PC-9 (cell line): ENCODE results near the gene LAMA2. TPM values are rescaled to one million over a fixed set of nuclear protein-coding genes. Genes with fewer than 3 reads are reported as not detected.

Source experiments
- BruUV-seq: library from RNA; stranded (reverse); fragments of 400-500 nt; replicated peaks from 2 replicates; lab custom pipeline; 2021; lab: Mats Ljungman, UMichigan
- CTCF ChIA-PET: fragments of 300-600 bp; sonication (Branson Sonifier 250); formaldehyde crosslinking; loops from one replicate; lab custom pipeline; 2022; ENCODE audit warnings: antibody characterized with exemption; lab: Charles Lee
- POLR2A ChIA-PET: fragments of 300-600 bp; sonication (Branson Sonifier 250); formaldehyde crosslinking; loops from one replicate; lab custom pipeline; 2022; ENCODE audit warnings: antibody characterized with exemption; ENCODE audit not compliant: unreplicated experiment; lab: Charles Lee
- DNase-seq, 2 experiments: peaks; one replicate each; pipeline versions ENCODE4 v3.0.0 to v3.0.0-alpha.2; 2015 to 2022; ENCODE audit warnings: mixed read lengths in 1 of 2
- H2AFZ ChIP-seq: fragments of 200-600 bp; sonication (generic); 2 replicates; pipeline ENCODE4 v1.8.1; 2017; ENCODE audit warnings: antibody characterized with exemption
- H3F3A ChIP-seq: fragments of 200-600 bp; sonication (generic); 2 replicates; pipeline ENCODE4 v1.8.1; 2017; ENCODE audit warnings: antibody characterized with exemption, mild to moderate bottlenecking, low read depth; ENCODE audit not compliant: insufficient read depth
- H3K27ac ChIP-seq: fragments of 200-600 bp; sonication (generic); 2 replicates; pipeline ENCODE4 v1.6.1; 2016; ENCODE audit warnings: mixed run types
- H3K27me3 ChIP-seq: fragments of 200-600 bp; sonication (generic); 2 replicates; pipeline ENCODE4 v1.6.1; 2016; ENCODE audit warnings: low read depth, mixed run types; ENCODE audit not compliant: insufficient read depth
- H3K36me3 ChIP-seq: fragments of 200-600 bp; sonication (generic); 2 replicates; pipeline ENCODE4 v1.6.1; 2016; ENCODE audit warnings: low read depth, mixed run types
- H3K4me1 ChIP-seq: fragments of 200-600 bp; sonication (generic); replicated peaks from 2 replicates; pipeline ENCODE4 v1.6.1; 2016; ENCODE audit warnings: mixed run types; ENCODE audit not compliant: insufficient read depth
- H3K4me2 ChIP-seq: fragments of 200-600 bp; sonication (generic); 2 replicates; pipeline ENCODE4 v1.6.1; 2017; ENCODE audit warnings: mixed run types
- H3K4me3 ChIP-seq: fragments of 200-600 bp; sonication (generic); 2 replicates; pipeline ENCODE4 v1.6.1; 2016; ENCODE audit warnings: mixed run types
- H3K79me2 ChIP-seq: fragments of 200-600 bp; sonication (generic); 2 replicates; pipeline ENCODE4 v1.6.1; 2017; ENCODE audit warnings: low read depth, mixed run types
- H3K9me2 ChIP-seq: fragments of 200-600 bp; sonication (generic); 2 replicates; pipeline ENCODE4 v1.8.1; 2017; ENCODE audit warnings: mild to moderate bottlenecking; ENCODE audit not compliant: insufficient read depth
- H3K9me3 ChIP-seq: fragments of 200-600 bp; sonication (generic); 2 replicates; pipeline ENCODE4 v1.8.1; 2016; ENCODE audit warnings: low read depth; ENCODE audit not compliant: insufficient read depth
- H4K20me1 ChIP-seq: fragments of 200-600 bp; sonication (generic); 2 replicates; pipeline ENCODE4 v1.8.1; 2017; ENCODE audit not compliant: insufficient read depth
- EZH2 ChIP-seq: fragments of 200-600 bp; sonication (generic); IDR thresholded peaks from 2 replicates; pipeline ENCODE4 v1.8.0; 2017; ENCODE audit warnings: antibody characterized with exemption, low read depth
- intact Hi-C: fragments of 100-400 bp; cut with micrococcal nuclease; formaldehyde crosslinking; loops from one replicate; pipeline ENCODE4 v1.10.0; 2022; ENCODE audit not compliant: unreplicated experiment
- total RNA-seq: library from RNA; stranded (reverse); gene quantifications from 2 replicates; pipeline ENCODE4 v1.2.3, GENCODE V29; 2021
- TF ChIP-seq, protein P1 (sequence below): fragments of 200-600 bp; sonication (generic); conservative IDR thresholded peaks from 2 replicates; pipeline ENCODE4 v1.6.1; 2017; ENCODE audit warnings: mixed run types, antibody characterized with exemption, mild to moderate bottlenecking, moderate library complexity

Gene LAMA2
- total RNA-seq, 1 experiment from 2014 or later, result 2.8 TPM

GRCh38 chr6:128954308-128955043, 71.5 kb downstream of the LAMA2 start:
- ChIA-PET POLR2A (no interaction called here), CTCF (no interaction called here)
- BruUV-seq, result no TSS peak
- Histone ChIP-seq H3K4me1 (no peaks in the 10 kb centered on the region), H3F3A (no peaks in the 10 kb centered on the region), H3K27ac (no peak overlapping the region), H3K79me2 (no peaks in the 10 kb centered on the region), H3K36me3 (no peaks in the 10 kb centered on the region), H4K20me1 (no peaks in the 10 kb centered on the region), H2AFZ (0 out of 2 replicates have a peak overlapping the region, but pooled peaks have one; percentile 32), H3K9me2 (no peaks in the 10 kb centered on the region), H3K27me3 (no peaks in the 10 kb centered on the region), H3K9me3 (no peaks in the 10 kb centered on the region; the same call in 1 of the 2 replicates), H3K4me3 (no peak overlapping the region), H3K4me2 (no peak overlapping the region)
- no peak for TF ChIP-seq EZH2
- TF ChIP-seq, protein P1, sequence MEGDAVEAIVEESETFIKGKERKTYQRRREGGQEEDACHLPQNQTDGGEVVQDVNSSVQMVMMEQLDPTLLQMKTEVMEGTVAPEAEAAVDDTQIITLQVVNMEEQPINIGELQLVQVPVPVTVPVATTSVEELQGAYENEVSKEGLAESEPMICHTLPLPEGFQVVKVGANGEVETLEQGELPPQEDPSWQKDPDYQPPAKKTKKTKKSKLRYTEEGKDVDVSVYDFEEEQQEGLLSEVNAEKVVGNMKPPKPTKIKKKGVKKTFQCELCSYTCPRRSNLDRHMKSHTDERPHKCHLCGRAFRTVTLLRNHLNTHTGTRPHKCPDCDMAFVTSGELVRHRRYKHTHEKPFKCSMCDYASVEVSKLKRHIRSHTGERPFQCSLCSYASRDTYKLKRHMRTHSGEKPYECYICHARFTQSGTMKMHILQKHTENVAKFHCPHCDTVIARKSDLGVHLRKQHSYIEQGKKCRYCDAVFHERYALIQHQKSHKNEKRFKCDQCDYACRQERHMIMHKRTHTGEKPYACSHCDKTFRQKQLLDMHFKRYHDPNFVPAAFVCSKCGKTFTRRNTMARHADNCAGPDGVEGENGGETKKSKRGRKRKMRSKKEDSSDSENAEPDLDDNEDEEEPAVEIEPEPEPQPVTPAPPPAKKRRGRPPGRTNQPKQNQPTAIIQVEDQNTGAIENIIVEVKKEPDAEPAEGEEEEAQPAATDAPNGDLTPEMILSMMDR, result no peak
- intact Hi-C loops, result no loop called here
- DNase-seq, result no peak

DNA sequence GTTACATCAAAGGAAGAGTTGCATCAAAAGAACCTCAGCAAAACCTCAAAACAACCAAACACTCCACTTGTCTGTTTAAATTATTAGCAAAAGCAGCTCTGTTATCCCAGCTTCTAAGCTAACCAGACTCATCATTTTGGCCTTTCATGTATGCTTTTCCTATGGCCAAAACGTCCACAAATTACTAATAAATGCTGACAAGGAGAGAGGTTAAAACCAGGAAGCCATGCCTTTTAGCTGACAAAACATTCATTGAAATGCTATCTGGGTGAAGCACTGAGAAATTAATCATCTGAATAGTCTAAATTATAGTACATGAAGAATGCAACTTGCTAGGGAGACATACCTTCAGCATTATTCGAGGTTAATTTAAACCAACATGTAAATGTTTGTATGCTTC, 80.6 kb downstream of the LAMA2 start:
- DNase-seq, result no peak
- H3K27ac ChIP-seq, result no peak overlapping the region
- no peaks in the 10 kb centered on the region for H3K9me3 ChIP-seq
- H3F3A ChIP-seq, result no peaks in the 10 kb centered on the region
- TF ChIP-seq, protein P1, result no peak
- TF ChIP-seq EZH2, result no peak
- BruUV-seq, result no TSS peak
- no peaks in the 10 kb centered on the region for H3K4me1 ChIP-seq
- no peak overlapping the region for H3K4me2 ChIP-seq
- no peaks in the 10 kb centered on the region for H3K36me3 ChIP-seq
- POLR2A ChIA-PET, result no interaction called here
- intact Hi-C loops, result no loop called here
- 0 out of 2 replicates have a peak overlapping the region, but pooled peaks have one; percentile 29 for H2AFZ ChIP-seq
- no peaks in the 10 kb centered on the region for H3K27me3 ChIP-seq
- H3K9me2 ChIP-seq, result no peaks in the 10 kb centered on the region; the same call in 1 of the 2 replicates
- CTCF ChIA-PET, result no interaction called here
- H3K79me2 ChIP-seq, result no peaks in the 10 kb centered on the region
- no peaks in the 10 kb centered on the region for H4K20me1 ChIP-seq
- no peak overlapping the region for H3K4me3 ChIP-seq

- no TSS peak for BruUV-seq
- POLR2A ChIA-PET, result no interaction called here
- Histone ChIP-seq H3K9me3 (no peaks in the 10 kb centered on the region), H3K79me2 (no peaks in the 10 kb centered on the region), H3K36me3 (no peaks in the 10 kb centered on the region), H2AFZ (no peak overlapping the region), H3K4me2 (no peak overlapping the region), H3F3A (no peaks in the 10 kb centered on the region), H3K9me2 (no peaks in the 10 kb centered on the region; the same call in 1 of the 2 replicates), H3K4me3 (no peak overlapping the region), H3K27ac (no peak overlapping the region), H4K20me1 (no peaks in the 10 kb centered on the region), H3K27me3 (no peaks in the 10 kb centered on the region), H3K4me1 (no peaks in the 10 kb centered on the region)
- TF ChIP-seq, protein P1, result no peak
- TF ChIP-seq EZH2, result no peak
- no peak for DNase-seq
- CTCF ChIA-PET, result no interaction called here
- intact Hi-C loops, result no loop called here
These were observed 81.4 kb downstream of the LAMA2 start for GRCh38 chr6:128964233-128964755.
